HCT116 (cell line): ENCODE data around the gene AATF. TPM values are rescaled to one million over a fixed set of nuclear protein-coding genes. Genes with fewer than 3 reads are reported as not detected.

Source experiments
- ATAC-seq: fragments of 200-7000 bp; cut with Tn5 transposase; 2 replicates; pipeline ENCODE4 v1.9.1; 2020; ENCODE audit warnings: mild to moderate bottlenecking, moderate library complexity
- BruUV-seq: library from RNA; stranded (reverse); fragments of 400-500 nt; replicated peaks from 2 replicates; lab custom pipeline; 2021; lab: Mats Ljungman, UMichigan
- CTCF ChIA-PET: fragments of 300-600 bp; sonication (Branson Sonifier 250); formaldehyde crosslinking; loops from one replicate; lab custom pipeline; 2021; ENCODE audit warnings: antibody characterized with exemption; lab: Charles Lee
- POLR2A ChIA-PET: fragments of 300-600, 350-600 bp; sonication (Branson Sonifier 250); formaldehyde crosslinking; loops from one replicate; lab custom pipeline; 2021; ENCODE audit warnings: antibody characterized with exemption; lab: Charles Lee
- RAD21 ChIA-PET, 2 experiments: fragments of 300-600 bp; sonication (Branson Sonifier 250); formaldehyde crosslinking; loops; one replicate each; lab custom pipeline; 2023; ENCODE audit warnings: low total read pairs in 2 of 2; ENCODE audit not compliant: uncharacterized antibody in 2 of 2, unreplicated experiment in 2 of 2, low non-redundant PET in 1 of 2; lab: Charles Lee
- DNase-seq: peaks from one replicate; pipeline ENCODE4 v3.0.0-alpha.2; 2010; ENCODE audit warnings: low read depth, low spot score
- H2AFZ ChIP-seq: fragments of 200-600 bp; shearing (Covaris generic), sonication (generic); 2 replicates; pipeline ENCODE4 v1.6.1; 2017; ENCODE audit warnings: low read depth, mixed run types, mixed read lengths, antibody characterized with exemption, low read length; ENCODE audit not compliant: poor library complexity, severe bottlenecking
- H3K27ac ChIP-seq: 2 replicates; pipeline ENCODE4 v1.5.1; 2012; ENCODE audit warnings: low read depth, low read length
- H3K27me3 ChIP-seq: fragments of 200-600 bp; sonication (generic); 2 replicates; pipeline ENCODE4 v1.6.1; 2016; ENCODE audit warnings: mixed run types, low read length, mixed read lengths; ENCODE audit not compliant: insufficient read depth
- H3K36me3 ChIP-seq, 2 experiments: fragments of 200-500 bp in 1 of 2; fragments of 200-600 bp in 1 of 2; sonication (Bioruptor generic) in 1 of 2; sonication (generic) in 1 of 2; 2 replicates each; pipeline versions ENCODE4 v1.5.1 to v1.6.1; 2014 to 2016; ENCODE audit warnings: low read length in 2 of 2, inconsistent platforms in 1 of 2, mixed read lengths in 1 of 2, mixed run types in 1 of 2; ENCODE audit not compliant: insufficient read depth in 2 of 2, control insufficient read depth in 1 of 2
- H3K4me1 ChIP-seq, 2 experiments: fragments of 200-600 bp in 1 of 2; sonication (generic) in 1 of 2; 2 replicates each; pipeline versions ENCODE4 v1.5.1 to v1.6.1; 2012 to 2017; ENCODE audit warnings: low read length in 2 of 2, inconsistent platforms in 1 of 2, mild to moderate bottlenecking in 1 of 2, mixed read lengths in 1 of 2, mixed run types in 1 of 2, moderate library complexity in 1 of 2; ENCODE audit not compliant: insufficient read depth in 2 of 2, control insufficient read depth in 1 of 2
- H3K4me2 ChIP-seq: fragments of 200-600 bp; sonication (generic); 2 replicates; pipeline ENCODE4 v1.6.1; 2017; ENCODE audit warnings: mixed run types, low read length, mixed read lengths
- H3K4me3 ChIP-seq, 2 experiments: fragments of 200-600 bp in 1 of 2; sonication (generic) in 1 of 2; replicated peaks in 1 of 2; 2 replicates each; pipeline ENCODE4 v1.5.1; 2011 to 2016; ENCODE audit warnings: low read length in 2 of 2, control low read depth in 1 of 2, low read depth in 1 of 2, mild to moderate bottlenecking in 1 of 2, mixed read lengths in 1 of 2, mixed run types in 1 of 2
- H3K79me2 ChIP-seq: fragments of 200-600 bp; sonication (generic); 2 replicates; pipeline ENCODE4 v1.6.1; 2017; ENCODE audit warnings: mild to moderate bottlenecking, mixed run types, low read length, moderate library complexity, mixed read lengths; ENCODE audit not compliant: insufficient read depth
- H3K9ac ChIP-seq: fragments of 200-600 bp; sonication (generic); 2 replicates; pipeline ENCODE4 v1.6.1; 2016; ENCODE audit warnings: low read length, mixed read lengths
- H3K9me2 ChIP-seq: fragments of 200-600 bp; sonication (generic), shearing (Covaris generic); 2 replicates; pipeline ENCODE4 v1.6.1; 2017; ENCODE audit warnings: mixed run types, mild to moderate bottlenecking, moderate library complexity; ENCODE audit not compliant: insufficient read depth
- H3K9me3 ChIP-seq, 2 experiments: fragments of 200-500 bp in 1 of 2; fragments of 200-600 bp in 1 of 2; sonication (Bioruptor generic) in 1 of 2; sonication (generic) in 1 of 2; 2 replicates each; pipeline ENCODE4 v1.6.1; 2014 to 2017; ENCODE audit warnings: low read length in 2 of 2, mixed read lengths in 2 of 2, inconsistent platforms in 1 of 2, low read depth in 1 of 2, mild to moderate bottlenecking in 1 of 2, mixed run types in 1 of 2, moderate library complexity in 1 of 2; ENCODE audit not compliant: control insufficient read depth in 1 of 2, insufficient read depth in 1 of 2
- H4K20me1 ChIP-seq: fragments of 200-600 bp; sonication (generic), shearing (Covaris generic); 2 replicates; pipeline ENCODE4 v1.6.1; 2017; ENCODE audit warnings: mixed run types, mild to moderate bottlenecking, moderate library complexity; ENCODE audit not compliant: insufficient read depth
- ATF3 ChIP-seq: IDR thresholded peaks from 2 replicates; pipeline ENCODE4 v1.6.1; 2012
- CTCF ChIP-seq, 3 experiments: fragments of 200-600 bp in 1 of 3; sonication (generic) in 1 of 3; IDR thresholded peaks in 2 of 3; conservative IDR thresholded peaks in 1 of 3; 2 replicates each; pipeline ENCODE4 v1.5.1; 2012 to 2017; ENCODE audit warnings: low read depth in 2 of 3, low read length in 2 of 3, antibody characterized with exemption in 1 of 3, borderline replicate concordance in 1 of 3, control low read depth in 1 of 3, mild to moderate bottlenecking in 1 of 3, mixed read lengths in 1 of 3, mixed run types in 1 of 3, moderate library complexity in 1 of 3; ENCODE audit not compliant: insufficient read depth in 1 of 3
- EZH2 ChIP-seq: fragments of 200-600 bp; sonication (generic); IDR thresholded peaks from 2 replicates; pipeline ENCODE4 v1.6.1; 2017; ENCODE audit warnings: antibody characterized with exemption, mixed run types
- EZH2phosphoT487 ChIP-seq: fragments of 200-600 bp; IDR thresholded peaks from 2 replicates; pipeline ENCODE4 v1.6.1; 2018; ENCODE audit warnings: antibody characterized with exemption, borderline replicate concordance
- MAX ChIP-seq: IDR thresholded peaks from 2 replicates; pipeline ENCODE4 v1.6.1; 2012
- POLR2A ChIP-seq: IDR thresholded peaks from 2 replicates; pipeline ENCODE4 v1.7.0; 2011; ENCODE audit warnings: borderline replicate concordance; ENCODE audit not compliant: insufficient read depth, insufficient read length; ENCODE audit errors: extremely low read depth
- REST ChIP-seq: IDR thresholded peaks from 2 replicates; pipeline ENCODE4 v1.6.1; 2012; ENCODE audit warnings: low read depth
- SP1 ChIP-seq: IDR thresholded peaks from 2 replicates; pipeline ENCODE4 v1.6.1; 2012; ENCODE audit warnings: low read depth
- YY1 ChIP-seq: IDR thresholded peaks from 2 replicates; pipeline ENCODE4 v1.6.1; 2011; ENCODE audit warnings: low read length, low read depth, moderate library complexity, mild to moderate bottlenecking; ENCODE audit not compliant: insufficient replicate concordance; ENCODE audit errors: extremely low read depth
- ZBTB33 ChIP-seq: IDR thresholded peaks from 2 replicates; pipeline ENCODE4 v1.6.1; 2011; ENCODE audit warnings: mild to moderate bottlenecking, low read length, moderate library complexity; ENCODE audit not compliant: insufficient replicate concordance; ENCODE audit errors: extremely low read depth
- ZNF274 ChIP-seq: fragments of 200-500 bp; sonication (Bioruptor generic); IDR thresholded peaks from 2 replicates; pipeline ENCODE4 v1.6.1; 2014; ENCODE audit warnings: mild to moderate bottlenecking, low read depth, low read length, inconsistent platforms
- intact Hi-C: fragments of 100-400 bp; cut with micrococcal nuclease; formaldehyde crosslinking; loops from 2 replicates; pipeline ENCODE4 v1.10.0; 2022
- total RNA-seq: library from RNA; stranded (reverse); gene quantifications from one replicate; pipeline ENCODE4 v1.2.1, GENCODE V29; 2021; ENCODE audit not compliant: unreplicated experiment

AATF gene
- total RNA-seq, 1 experiment from 2014 or later, result 105 TPM

GRCh38 chr17:36930583-36930900 is 18.2 kb upstream of the AATF start:
- ChIA-PET POLR2A (no interaction called here), CTCF (no interaction called here), RAD21 (no interaction called here)
- no peaks in the 10 kb centered on the region for H3K9me3 ChIP-seq
- no peak overlapping the region for H3K4me3 ChIP-seq
- BruUV-seq, result no TSS peak
- H2AFZ ChIP-seq, result no peak overlapping the region
- no peak overlapping the region for H3K4me2 ChIP-seq
- no peaks in the 10 kb centered on the region for H3K27me3 ChIP-seq
- DNase-seq, result no peak
- intact Hi-C loops, result no loop called here
- H3K9ac ChIP-seq, result no peak overlapping the region
- H3K79me2 ChIP-seq, result no peaks in the 10 kb centered on the region
- H4K20me1 ChIP-seq, result no peaks in the 10 kb centered on the region
- no peaks in the 10 kb centered on the region for H3K9me2 ChIP-seq
- H3K27ac ChIP-seq, result no peak overlapping the region
- ATAC-seq, result no peak
- no peaks in the 10 kb centered on the region for H3K36me3 ChIP-seq
- TF ChIP-seq POLR2A, result no peak
- TF ChIP-seq MAX, result no peak
- no peak for TF ChIP-seq EZH2phosphoT487
- no peak for TF ChIP-seq ZNF274
- TF ChIP-seq CTCF (IDR thresholded peaks at IDR 0.05 in 2 of 3, conservative IDR thresholded peaks at IDR 0.05 in 1 of 3; ENCODE audit: borderline replicate concordance in 1 of 3, insufficient read depth in 1 of 3, low read depth in 2 of 3, low read length in 2 of 3), result no peak
- TF ChIP-seq YY1, result no peak
- peaks cover 2 to 5% of the 10 kb centered on the region in 2 experiments; a peak in 2 of 4 replicates for H3K4me1 ChIP-seq

- no peaks in the 10 kb centered on the region for H3K27me3 ChIP-seq
- CTCF ChIA-PET, result no interaction called here
- POLR2A ChIA-PET, result no interaction called here
- TF ChIP-seq EZH2 (no peak), ATF3 (no peak), SP1 (no peak), ZBTB33 (no peak), REST (no peak)
Observed at GRCh38 chr17:36931096-36931696, 17.6 kb upstream of the AATF start.

More at GRCh38 chr17:36931096-36931696, 17.6 kb upstream of the AATF start:
- Histone ChIP-seq H2AFZ (no peak overlapping the region), H3K27ac (no peak overlapping the region), H3K36me3 (no peaks in the 10 kb centered on the region), H3K4me1 (peaks cover 2 to 11% of the 10 kb centered on the region in 2 experiments; a peak in 2 of 4 replicates), H3K9me3 (no peaks in the 10 kb centered on the region), H3K9ac (no peak overlapping the region), H3K4me2 (no peak overlapping the region), H3K79me2 (no peaks in the 10 kb centered on the region), H4K20me1 (no peaks in the 10 kb centered on the region), H3K4me3 (no peak overlapping the region), H3K9me2 (no peaks in the 10 kb centered on the region)
- BruUV-seq, result no TSS peak
- ATAC-seq (no peak), DNase-seq (no peak)
- RAD21 ChIA-PET, result no interaction called here
- intact Hi-C loops, result no loop called here
